ENCODE data around the gene SHISA9.

Gene SHISA9

GRCh38 chr16:13110124-13110796 lies 208.9 kb downstream of the SHISA9 start:
- no peaks in the 10 kb centered on the region for H3K36me3 ChIP-seq (ENCODE audit: control insufficient read depth, low read length)
- no peaks in the 10 kb centered on the region for H3K9me3 ChIP-seq (ENCODE audit: control insufficient read depth, insufficient read depth, low read length)
- H3K4me2 ChIP-seq (ENCODE audit: low read length), result no peak overlapping the region
- H3K79me2 ChIP-seq (ENCODE audit: control insufficient read depth, low read length), result no peaks in the 10 kb centered on the region
- H4K20me1 ChIP-seq (ENCODE audit: control insufficient read depth, insufficient read depth, low read depth, low read length), result no peaks in the 10 kb centered on the region
- H3K27me3 ChIP-seq (ENCODE audit: control insufficient read depth, low read length), result no peaks in the 10 kb centered on the region
- H3K4me1 ChIP-seq (ENCODE audit: control insufficient read depth, low read length), result no peaks in the 10 kb centered on the region
- TF ChIP-seq EZH2phosphoT487 (IDR thresholded peaks at IDR 0.05; ENCODE audit: borderline replicate concordance, low read length) (no peak), CTCF (IDR thresholded peaks at IDR 0.05; ENCODE audit: low read depth, low read length, poor library complexity, severe bottlenecking) (no peak)
- H3K9me2 ChIP-seq (replicated peaks; ENCODE audit: control insufficient read depth, low read length), result no peaks in the 10 kb centered on the region
- H3K27ac ChIP-seq (ENCODE audit: low read depth, low read length), result no peak overlapping the region
- H3K4me3 ChIP-seq (ENCODE audit: low read length), result no peak overlapping the region
- no peaks in the 10 kb centered on the region for H3F3A ChIP-seq (ENCODE audit: control insufficient read depth, insufficient read depth)

DNA sequence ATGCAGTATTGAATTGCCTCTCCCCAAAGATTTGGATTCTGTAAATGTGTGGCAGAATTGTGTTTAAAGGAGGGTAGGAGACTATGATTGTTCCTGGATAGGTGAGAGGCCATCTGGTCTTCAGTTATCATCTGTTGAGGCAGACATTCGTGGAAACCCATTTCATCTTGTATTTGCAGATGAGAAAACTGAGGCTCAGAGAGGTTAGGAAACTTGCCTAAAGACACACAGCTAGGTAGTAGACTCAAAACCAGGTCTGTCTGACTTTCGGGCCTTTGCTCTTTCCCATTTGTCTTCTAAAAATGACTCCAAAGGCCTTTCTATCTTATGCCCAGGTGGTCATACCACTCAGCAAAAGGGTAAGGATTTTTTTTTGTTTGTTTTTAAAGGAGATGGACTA lies 210.3 kb downstream of the SHISA9 start:
- H3K4me2 ChIP-seq (ENCODE audit: low read length), result no peak overlapping the region

GRCh38 chr16:13113741-13114140 lies 212.3 kb downstream of the SHISA9 start:
- no peak overlapping the region for H3K4me2 ChIP-seq (ENCODE audit: low read length)
- H3K9me3 ChIP-seq (ENCODE audit: control insufficient read depth, insufficient read depth, low read length), result no peaks in the 10 kb centered on the region
- H3K4me3 ChIP-seq (ENCODE audit: low read length), result no peak overlapping the region
- TF ChIP-seq CTCF (IDR thresholded peaks at IDR 0.05; ENCODE audit: low read depth, low read length, poor library complexity, severe bottlenecking) (no peak), EZH2phosphoT487 (IDR thresholded peaks at IDR 0.05; ENCODE audit: borderline replicate concordance, low read length) (no peak)
- no peaks in the 10 kb centered on the region for H3K4me1 ChIP-seq (ENCODE audit: control insufficient read depth, low read length)
- no peaks in the 10 kb centered on the region for H3K79me2 ChIP-seq (ENCODE audit: control insufficient read depth, low read length)
- no peaks in the 10 kb centered on the region for H3K36me3 ChIP-seq (ENCODE audit: control insufficient read depth, low read length)
- H3F3A ChIP-seq (ENCODE audit: control insufficient read depth, insufficient read depth), result no peaks in the 10 kb centered on the region
- H3K9me2 ChIP-seq (replicated peaks; ENCODE audit: control insufficient read depth, low read length), result no peaks in the 10 kb centered on the region
- H3K27ac ChIP-seq (ENCODE audit: low read depth, low read length), result no peak overlapping the region
- H3K27me3 ChIP-seq (ENCODE audit: control insufficient read depth, low read length), result no peaks in the 10 kb centered on the region
- H4K20me1 ChIP-seq (ENCODE audit: control insufficient read depth, insufficient read depth, low read depth, low read length), result no peaks in the 10 kb centered on the region

More for the DNA sequence above, 210.3 kb downstream of the SHISA9 start:
- Histone ChIP-seq H3K4me1 (ENCODE audit: control insufficient read depth, low read length) (no peaks in the 10 kb centered on the region), H4K20me1 (ENCODE audit: control insufficient read depth, insufficient read depth, low read depth, low read length) (no peaks in the 10 kb centered on the region), H3K4me3 (ENCODE audit: low read length) (no peak overlapping the region), H3K9me3 (ENCODE audit: control insufficient read depth, insufficient read depth, low read length) (no peaks in the 10 kb centered on the region), H3K27ac (ENCODE audit: low read depth, low read length) (no peak overlapping the region), H3F3A (ENCODE audit: control insufficient read depth, insufficient read depth) (no peaks in the 10 kb centered on the region), H3K9me2 (replicated peaks; ENCODE audit: control insufficient read depth, low read length) (no peaks in the 10 kb centered on the region), H3K79me2 (ENCODE audit: control insufficient read depth, low read length) (no peaks in the 10 kb centered on the region), H3K36me3 (ENCODE audit: control insufficient read depth, low read length) (no peaks in the 10 kb centered on the region), H3K27me3 (ENCODE audit: control insufficient read depth, low read length) (no peaks in the 10 kb centered on the region)
- TF ChIP-seq EZH2phosphoT487 (IDR thresholded peaks at IDR 0.05; ENCODE audit: borderline replicate concordance, low read length) (no peak), CTCF (IDR thresholded peaks at IDR 0.05; ENCODE audit: low read depth, low read length, poor library complexity, severe bottlenecking) (no peak)
